Spleen (tissue), 11 donors: ENCODE results near the gene PSMD5. TPM values are rescaled to one million over a fixed set of nuclear protein-coding genes. Genes with fewer than 3 reads are reported as not detected.

Source experiments
- DNase-seq: peaks from one replicate; pipeline ENCODE4 v3.0.0-alpha.2; 2020
- H3K27ac ChIP-seq, 8 donors: fragments of 200-600 bp; sonication (generic) in 7 of 8; 1 replicate in 4 of 8; 2 replicates in 4 of 8; pipeline versions ENCODE4 v1.5.0 to v1.8.0; 2016 to 2021; ENCODE audit warnings: inconsistent platforms in 4 of 8, mild to moderate bottlenecking in 4 of 8, moderate library complexity in 1 of 8
- H3K27me3 ChIP-seq, 7 donors: fragments of 200-600 bp; sonication (generic) in 6 of 7; replicated peaks in 1 of 7; 1 replicate in 4 of 7; 2 replicates in 3 of 7; pipeline versions ENCODE4 v1.5.0 to v1.8.0; 2016 to 2021; ENCODE audit warnings: inconsistent platforms in 3 of 7, mild to moderate bottlenecking in 1 of 7
- H3K36me3 ChIP-seq, 6 donors: fragments of 200-600 bp; sonication (generic) in 5 of 6; 1 replicate in 4 of 6; 2 replicates in 2 of 6; pipeline versions ENCODE4 v1.5.0 to v1.8.0; 2016 to 2021; ENCODE audit warnings: inconsistent platforms in 2 of 6
- H3K4me1 ChIP-seq, 6 donors: fragments of 200-600 bp; sonication (generic) in 5 of 6; 1 replicate in 3 of 6; 2 replicates in 3 of 6; pipeline versions ENCODE4 v1.5.0 to v1.8.0; 2016 to 2021; ENCODE audit warnings: inconsistent platforms in 3 of 6
- H3K4me3 ChIP-seq, 8 donors: fragments of 200-600 bp; sonication (generic) in 7 of 8; 1 replicate in 4 of 8; 2 replicates in 4 of 8; pipeline versions ENCODE4 v1.5.0 to v1.8.0; 2016 to 2021; ENCODE audit warnings: inconsistent platforms in 4 of 8, mild to moderate bottlenecking in 4 of 8, moderate library complexity in 2 of 8
- H3K9me3 ChIP-seq, 8 donors: fragments of 200-600 bp; sonication (generic) in 7 of 8; 1 replicate in 4 of 8; 2 replicates in 4 of 8; pipeline versions ENCODE4 v1.5.0 to v1.8.0; 2016 to 2021; ENCODE audit warnings: inconsistent platforms in 4 of 8
- CTCF ChIP-seq, 11 experiments: fragments of 200-600 bp in 7 of 11; fragments of 450-650 bp in 4 of 11; sonication (generic) in 4 of 11; IDR thresholded peaks in 8 of 11; conservative IDR thresholded peaks in 3 of 11; 1 replicate in 7 of 11; 2 replicates in 4 of 11; pipeline versions ENCODE4 v1.4.0 to v1.8.0; 2016 to 2021; ENCODE audit warnings: antibody characterized with exemption in 11 of 11, inconsistent platforms in 4 of 11, mild to moderate bottlenecking in 1 of 11
- POLR2A ChIP-seq, 3 donors: fragments of 450-650 bp; IDR thresholded peaks; one replicate each; pipeline ENCODE4 v1.5.1; 2017; ENCODE audit warnings: antibody characterized with exemption in 3 of 3, mild to moderate bottlenecking in 1 of 3
- POLR2AphosphoS5 ChIP-seq, 3 donors: sonication (generic); formaldehyde crosslinking; IDR thresholded peaks; one replicate each; pipeline ENCODE4 v1.5.1; 2017; ENCODE audit warnings: antibody characterized with exemption in 3 of 3
- WGBS, 5 donors: extraction: QIAGEN DNeasy Blood & Tissue Kit in 3 of 5; methylation state at CpG; one replicate each; pipeline versions ENCODE4 v1.1.5 to v1.1.7; 2013 to 2018; 5-methylcytosine and 5-hydroxymethylcytosine counted together
- intact Hi-C: fragments of 100-400 bp; cut with DNase I; formaldehyde crosslinking; loops from one replicate; pipeline ENCODE4 v1.15.0; 2023; ENCODE audit warnings: low total_unique reads
- polyA plus RNA-seq, 3 donors: library from polyadenylated mRNA; stranded (reverse); fragments of 200-250 nt; gene quantifications; one replicate each; pipeline ENCODE4 v1.2.1, GENCODE V29; 2013
- total RNA-seq, 7 donors: library from RNA; depleted of rRNA in 3 of 7; stranded (reverse); fragments of >200 nt in 3 of 7; fragmentation: NEBNext Ultra II Directional in 4 of 7; extraction: Animal tissue kit (Norgen Biotek cat#: 25700) in 4 of 7; gene quantifications; one replicate each; pipeline versions ENCODE4 v1.1.0 to v1.2.1, GENCODE V29; 2016 to 2021
- donor health status: healthy with polysubstance abuse.
- donor health status: DM: no; HTN: no; CAD: no; lungs with moderate emphysema.
- donor health status: DM: no; HTN: no; CAD: no.
- donor health status: Bipolar disorder and iron deficiency.
- donor health status: healthy.
- donor health status: DM: no; HTN: no; CAD: no.
- donor health status: DM: yes; HTN: yes; CAD: no.

PSMD5 gene
- total and polyA plus RNA-seq, 10 donors: 8.9 to 41.4 (median 31.2) TPM

GRCh38 chr9:120874226-120875194 is 31.8 kb upstream of the PSMD5 start:
- DNase-seq: peak; percentile 56
- TF ChIP-seq POLR2AphosphoS5 (IDR thresholded peaks at IDR 0.05) (no peak), CTCF (IDR thresholded peaks at IDR 0.05 in 8 of 11, conservative IDR thresholded peaks at IDR 0.05 in 3 of 11) (no peak), POLR2A (IDR thresholded peaks at IDR 0.05) (no peak)
- Histone ChIP-seq H3K27me3 (no peaks in the 10 kb centered on the region), H3K36me3 (peaks cover 0 to 48% (median 16%) of the 10 kb centered on the region in 6 donors), H3K4me1 (peaks cover 15 to 72% (median 41%) of the 10 kb centered on the region in 6 donors), H3K4me3 (no peak overlapping the region), H3K27ac (peak overlapping the region in 6 of 8 donors; percentile 89 to 98 (median 94)), H3K9me3 (no peaks in the 10 kb centered on the region)
- intact Hi-C loops: loop anchor here (5.0 kb wide), 1 partner anchor 63 kb away; no protein-coding TSS in a partner anchor
- 90 to 94% (median 93%) methylated on average over 7 to 10 of the region's 10 CpGs for WGBS, 5 donors

- TF ChIP-seq POLR2AphosphoS5 (IDR thresholded peaks at IDR 0.05) (no peak), CTCF (IDR thresholded peaks at IDR 0.05 in 8 of 11, conservative IDR thresholded peaks at IDR 0.05 in 3 of 11) (no peak), POLR2A (IDR thresholded peaks at IDR 0.05) (no peak)
- no peaks in the 10 kb centered on the region for H3K27me3 ChIP-seq
- 68 to 87% (median 83%) methylated on average over 4 of the region's 4 CpGs for WGBS, 5 donors
- peaks cover 15 to 68% (median 38%) of the 10 kb centered on the region in 6 donors for H3K4me1 ChIP-seq
- DNase-seq: peak; percentile 68
- H3K27ac ChIP-seq: peak overlapping the region in 4 of 8 donors; percentile 19 to 98 (median 63)
- intact Hi-C loops: loop anchor here (5.0 kb wide), 1 partner anchor 64 kb away; no protein-coding TSS in a partner anchor
- H3K36me3 ChIP-seq: peaks cover 0 to 49% (median 16%) of the 10 kb centered on the region in 6 donors
- no peak overlapping the region for H3K4me3 ChIP-seq
- H3K9me3 ChIP-seq: no peaks in the 10 kb centered on the region
Measured at GRCh38 chr9:120873512-120873911, 30.8 kb upstream of the PSMD5 start.

- Histone ChIP-seq H3K9me3 (no peaks in the 10 kb centered on the region), H3K27me3 (no peaks in the 10 kb centered on the region), H3K36me3 (peaks cover 0 to 49% (median 16%) of the 10 kb centered on the region in 6 donors), H3K27ac (peak overlapping the region in 4 of 8 donors; percentile 19 to 98 (median 63)), H3K4me1 (peaks cover 9 to 68% (median 38%) of the 10 kb centered on the region in 6 donors), H3K4me3 (no peak overlapping the region)
- intact Hi-C loops: loop anchor here (5.0 kb wide), 1 partner anchor 64 kb away; no protein-coding TSS in a partner anchor
- 85 to 100% (median 90%) methylated on average over 3 of the region's 3 CpGs for WGBS, 5 donors
- peak; percentile 12 for DNase-seq
- TF ChIP-seq POLR2AphosphoS5 (IDR thresholded peaks at IDR 0.05): no peak
- no peak for TF ChIP-seq POLR2A (IDR thresholded peaks at IDR 0.05)
- TF ChIP-seq CTCF (IDR thresholded peaks at IDR 0.05 in 8 of 11, conservative IDR thresholded peaks at IDR 0.05 in 3 of 11): no peak
Measured at GRCh38 chr9:120872791-120873502, 30.2 kb upstream of the PSMD5 start.
